NCI-H226 (cell line): Measurements from ENCODE around the gene PLEKHA4.
A peak's percentile ranks its signal among the peaks of the same experiment; 100 is the strongest.
"Not testable (repeated sequence)": the region's sequence is repeated elsewhere in the genome, so short reads cannot be mapped to it uniquely, and the experiment has no call there.

ENCODE experiments used
- DNase-seq: peaks from one replicate; pipeline ENCODE4 v3.0.0-alpha.2; 2015

PLEKHA4 gene

GRCh38 chr19:48795055-48795684 lies 73.2 kb downstream of the PLEKHA4 start:
- peak; percentile 85 for DNase-seq

- no peak for DNase-seq
These were observed 74.1 kb downstream of the PLEKHA4 start for GRCh38 chr19:48794291-48794690.

- no peak for DNase-seq
These were observed 75.1 kb downstream of the PLEKHA4 start for GRCh38 chr19:48793271-48793670.

- not testable (repeated sequence) for DNase-seq
These were observed 81.1 kb downstream of the PLEKHA4 start for GRCh38 chr19:48787331-48787730.
